GM12865 (cell line): Measurements from ENCODE around the gene CISD3.

Experiments
- DNase-seq: peaks from one replicate; pipeline ENCODE4 v3.0.0; 2010; ENCODE audit warnings: low read depth
- H3K4me3 ChIP-seq: 2 replicates; pipeline ENCODE4 v1.5.1; 2011; ENCODE audit warnings: mild to moderate bottlenecking, low read depth, low read length, control low read depth
- TF ChIP-seq, protein P1 (sequence below): IDR thresholded peaks from 2 replicates; pipeline ENCODE4 v1.5.1; 2011; ENCODE audit warnings: low read length, control low read depth, low read depth, inconsistent platforms; ENCODE audit not compliant: insufficient read depth; ENCODE audit errors: missing control alignments

The CISD3 gene

DNA sequence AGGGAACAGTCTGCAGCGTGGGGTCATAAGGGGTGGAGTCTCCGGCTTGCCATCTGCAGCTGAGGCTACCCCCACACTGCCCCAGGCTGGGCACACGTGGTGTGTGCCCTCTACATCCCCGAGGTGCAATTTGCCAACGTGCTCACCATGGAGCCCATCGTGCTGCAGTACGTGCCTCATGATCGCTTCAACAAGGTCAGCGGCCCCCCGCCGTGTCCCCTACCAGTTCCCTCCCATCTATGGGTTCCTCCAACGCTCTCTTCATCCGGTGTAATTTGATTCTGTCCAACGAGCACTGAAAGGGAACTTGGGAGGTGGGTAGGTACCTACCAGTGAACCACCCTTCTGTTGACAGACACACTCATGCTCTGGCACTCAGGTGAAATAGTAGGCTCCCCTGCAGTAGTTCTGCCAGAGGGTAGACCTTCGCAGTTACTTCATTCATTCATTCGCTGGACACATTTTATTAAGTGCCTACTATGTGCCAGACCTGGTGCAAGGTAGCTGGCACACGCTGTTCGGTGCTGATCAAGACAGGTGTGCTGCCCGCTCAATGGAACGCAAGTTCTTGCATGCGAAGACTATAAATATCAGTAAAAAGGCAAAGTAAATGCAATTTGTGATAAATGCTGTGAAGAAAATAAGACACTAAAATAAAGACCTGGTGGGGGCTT lies 22.3 kb upstream of the CISD3 start:
- TF ChIP-seq, protein P1, sequence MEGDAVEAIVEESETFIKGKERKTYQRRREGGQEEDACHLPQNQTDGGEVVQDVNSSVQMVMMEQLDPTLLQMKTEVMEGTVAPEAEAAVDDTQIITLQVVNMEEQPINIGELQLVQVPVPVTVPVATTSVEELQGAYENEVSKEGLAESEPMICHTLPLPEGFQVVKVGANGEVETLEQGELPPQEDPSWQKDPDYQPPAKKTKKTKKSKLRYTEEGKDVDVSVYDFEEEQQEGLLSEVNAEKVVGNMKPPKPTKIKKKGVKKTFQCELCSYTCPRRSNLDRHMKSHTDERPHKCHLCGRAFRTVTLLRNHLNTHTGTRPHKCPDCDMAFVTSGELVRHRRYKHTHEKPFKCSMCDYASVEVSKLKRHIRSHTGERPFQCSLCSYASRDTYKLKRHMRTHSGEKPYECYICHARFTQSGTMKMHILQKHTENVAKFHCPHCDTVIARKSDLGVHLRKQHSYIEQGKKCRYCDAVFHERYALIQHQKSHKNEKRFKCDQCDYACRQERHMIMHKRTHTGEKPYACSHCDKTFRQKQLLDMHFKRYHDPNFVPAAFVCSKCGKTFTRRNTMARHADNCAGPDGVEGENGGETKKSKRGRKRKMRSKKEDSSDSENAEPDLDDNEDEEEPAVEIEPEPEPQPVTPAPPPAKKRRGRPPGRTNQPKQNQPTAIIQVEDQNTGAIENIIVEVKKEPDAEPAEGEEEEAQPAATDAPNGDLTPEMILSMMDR, result no peak
- no peak for DNase-seq
- H3K4me3 ChIP-seq, result no peak overlapping the region

DNA sequence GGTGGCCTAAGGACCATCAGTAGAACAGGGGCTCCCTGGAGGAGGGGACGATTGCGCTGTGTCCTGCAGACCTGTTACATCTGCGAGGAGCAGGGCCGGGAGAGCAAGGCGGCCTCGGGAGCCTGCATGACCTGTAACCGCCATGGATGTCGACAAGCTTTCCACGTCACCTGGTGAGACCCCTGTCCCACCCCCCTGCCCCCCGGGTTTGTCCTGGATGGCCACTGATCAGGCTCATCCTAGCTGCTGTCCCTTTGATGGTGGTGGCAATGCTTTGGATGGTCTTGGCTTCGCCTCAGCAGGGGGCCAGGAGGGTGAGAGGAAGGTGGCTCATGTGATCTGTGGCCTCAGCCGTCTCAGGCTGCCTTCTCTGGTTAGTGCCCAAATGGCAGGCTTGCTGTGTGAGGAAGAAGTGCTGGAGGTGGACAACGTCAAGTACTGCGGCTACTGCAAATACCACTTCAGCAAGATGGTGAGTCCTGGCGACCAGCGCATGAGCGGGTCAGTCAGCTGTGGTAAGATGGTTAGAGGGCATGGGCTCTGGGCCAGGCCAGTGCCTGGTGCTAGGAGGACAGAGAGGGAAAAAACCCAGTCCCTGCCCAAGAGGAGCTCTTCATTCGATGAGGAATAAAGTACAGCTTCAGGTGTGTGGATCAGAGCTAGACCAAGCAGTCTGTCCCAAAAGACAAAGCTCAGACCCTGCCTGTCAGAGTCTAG lies 20.9 kb upstream of the CISD3 start:
- H3K4me3 ChIP-seq, result no peak overlapping the region
- TF ChIP-seq, protein P1, result no peak
- no peak for DNase-seq

DNA sequence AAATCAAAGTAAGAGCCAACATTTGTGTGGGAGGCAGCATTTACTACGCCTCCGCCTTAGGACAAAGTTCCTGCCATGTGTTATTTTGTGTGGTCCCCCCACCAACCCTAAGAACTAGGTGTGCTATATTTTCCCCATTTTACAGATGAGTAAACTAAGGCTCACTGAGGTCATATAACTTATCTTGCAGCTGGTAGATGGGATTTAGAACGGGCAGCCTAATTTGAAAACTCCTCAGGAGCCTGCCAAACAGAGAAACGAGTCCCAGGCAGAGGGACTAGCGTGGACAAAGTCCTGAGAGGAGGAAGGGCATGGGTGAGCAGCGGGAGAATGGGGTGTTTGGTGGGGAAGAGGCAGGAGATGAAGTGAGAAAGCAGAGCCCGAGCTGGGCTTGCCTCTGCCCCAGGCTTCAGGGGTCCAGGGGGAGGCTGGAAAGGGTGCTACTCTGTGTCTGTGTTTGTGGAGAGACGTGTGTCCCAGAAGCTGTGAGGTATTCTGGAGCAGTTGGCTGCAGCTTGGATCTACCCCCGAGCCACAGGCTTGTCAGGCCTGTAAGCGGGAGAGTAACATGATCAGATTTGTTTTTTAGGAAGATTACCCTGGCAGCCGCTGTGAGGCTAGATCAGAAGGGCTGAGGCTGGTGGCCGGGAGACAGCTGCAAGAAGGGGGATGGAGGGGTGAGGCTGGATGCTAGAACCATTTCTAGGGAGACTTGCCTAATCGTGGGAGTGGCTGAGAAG lies 20.1 kb upstream of the CISD3 start:
- no peak overlapping the region for H3K4me3 ChIP-seq
- TF ChIP-seq, protein P1, result no peak
- no peak for DNase-seq

DNA sequence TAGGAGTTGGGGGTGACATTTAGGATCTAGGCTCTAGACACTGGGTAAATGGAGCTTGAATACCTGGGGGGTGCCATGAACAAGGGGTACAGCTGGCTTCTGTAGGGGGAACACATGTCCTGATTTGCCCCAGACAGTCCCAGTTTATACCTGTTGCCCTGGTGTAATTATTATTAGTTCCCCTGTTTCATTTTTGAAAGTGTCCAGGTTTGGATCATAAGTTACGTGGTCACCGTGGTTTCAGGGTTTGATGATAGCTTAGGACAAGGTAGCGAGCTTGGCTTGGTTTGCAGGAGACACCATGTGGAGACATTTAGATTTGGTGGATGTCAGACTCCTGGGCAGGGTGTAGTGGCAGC lies 19.6 kb upstream of the CISD3 start:
- H3K4me3 ChIP-seq, result no peak overlapping the region
- no peak for DNase-seq
- TF ChIP-seq, protein P1, result no peak

DNA sequence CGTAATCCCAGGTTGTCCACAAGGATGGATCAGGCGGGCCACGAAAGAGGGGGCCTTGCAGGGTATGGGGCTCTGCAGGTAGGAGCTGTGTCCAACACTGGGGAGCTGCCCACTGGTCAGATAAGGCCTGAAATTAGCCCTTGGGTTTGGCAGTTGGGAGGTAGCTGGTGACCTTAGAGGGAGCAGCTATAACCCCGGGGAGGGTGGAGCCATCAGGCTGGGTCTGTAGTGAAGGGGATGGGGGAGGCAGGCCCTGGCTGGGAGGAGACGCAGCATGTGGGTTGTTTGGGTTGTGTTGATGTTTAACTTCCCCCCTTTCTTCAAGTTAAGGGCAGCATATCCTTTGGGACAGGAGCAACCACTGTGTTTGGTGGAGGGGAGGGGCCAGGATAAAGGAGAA lies 19.2 kb upstream of the CISD3 start:
- no peak for DNase-seq
- TF ChIP-seq, protein P1, result no peak
- H3K4me3 ChIP-seq, result no peak overlapping the region

DNA sequence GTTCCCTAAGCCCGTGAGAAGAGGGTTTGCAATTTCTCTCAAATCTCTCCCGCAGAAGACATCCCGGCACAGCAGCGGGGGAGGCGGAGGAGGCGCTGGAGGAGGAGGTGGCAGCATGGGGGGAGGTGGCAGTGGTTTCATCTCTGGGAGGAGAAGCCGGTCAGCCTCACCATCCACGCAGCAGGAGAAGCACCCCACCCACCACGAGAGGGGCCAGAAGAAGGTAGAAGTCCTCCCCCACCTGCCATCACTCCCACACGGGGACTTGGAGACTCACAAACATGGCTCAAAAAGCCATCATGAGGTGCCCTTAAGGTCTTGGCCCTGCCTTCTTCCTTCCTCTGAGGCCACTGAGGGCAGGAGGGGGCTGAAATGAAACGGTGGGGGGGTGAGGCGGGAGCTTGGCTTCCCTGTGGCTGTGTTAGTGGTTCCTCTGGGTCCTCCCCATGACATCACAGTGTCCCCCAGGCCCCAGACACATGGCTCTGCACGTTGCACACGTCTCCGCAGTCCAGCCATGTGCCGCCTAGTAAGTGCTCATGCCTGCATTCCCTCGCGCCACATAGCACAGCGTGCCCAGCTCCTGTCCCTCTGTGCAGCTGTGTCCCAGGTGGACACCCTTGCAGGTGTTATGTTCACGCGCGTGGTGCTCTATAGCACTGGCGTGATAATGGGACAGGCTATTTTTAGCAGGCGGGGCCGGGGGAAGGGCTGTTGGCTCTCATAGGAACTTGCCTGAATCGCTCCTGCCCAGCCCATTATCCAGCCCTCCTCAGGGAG lies 18.2 kb upstream of the CISD3 start:
- H3K4me3 ChIP-seq, result no peak overlapping the region
- DNase-seq, result no peak
- TF ChIP-seq, protein P1, result no peak
